Erythroblast (primary cell): ENCODE data around the gene NPM3.

Source experiments
- GATA1 ChIP-seq: IDR thresholded peaks from 2 replicates; pipeline ENCODE4 v1.6.1; 2011; ENCODE audit warnings: low read depth, mild to moderate bottlenecking, control low read depth, low read length, moderate library complexity
- POLR2A ChIP-seq: IDR thresholded peaks from 2 replicates; pipeline ENCODE4 v1.6.1; 2011; ENCODE audit warnings: mild to moderate bottlenecking, low read length

GRCh38 chr10:101779544-101780186 lies 3.6 kb downstream of the NPM3 start:
- TF ChIP-seq POLR2A, result no peak
- TF ChIP-seq GATA1, result no peak
